Measurements from ENCODE around the gene TRAPPC2L. TPM values are rescaled to one million over a fixed set of nuclear protein-coding genes. Genes with fewer than 3 reads are reported as not detected.

TRAPPC2L gene
- total RNA-seq, 1 experiment from 2014 or later = 94.1 TPM

DNA sequence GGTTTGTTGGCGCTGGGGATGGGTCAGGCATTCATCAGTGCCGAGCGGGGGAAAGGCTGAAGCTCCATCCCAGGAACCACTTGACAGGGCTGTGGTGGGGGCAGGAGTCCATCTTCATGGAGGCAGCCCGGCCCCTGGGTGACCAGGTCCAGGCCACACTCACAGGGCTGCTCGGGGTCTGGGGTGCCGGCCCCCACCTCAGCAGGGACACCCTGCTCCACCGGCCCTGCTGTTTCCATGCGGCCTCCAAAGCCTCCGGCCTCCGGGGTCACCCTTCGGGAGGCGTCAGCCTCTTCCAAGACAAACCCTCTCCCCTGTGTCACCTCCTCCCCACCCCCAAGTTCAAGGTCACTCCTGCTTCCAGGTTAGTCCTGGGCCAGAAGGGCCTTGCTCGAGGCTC, 22.3 kb upstream of the TRAPPC2L start:
- no peak overlapping the region for H2AFZ ChIP-seq (ENCODE audit: low read depth, low read length, poor library complexity, severe bottlenecking)
- ChIA-PET RAD21 (ENCODE audit: low non-redundant PET in 1 of 2, low total read pairs in 2 of 2, uncharacterized antibody in 2 of 2, unreplicated experiment in 2 of 2) (no interaction called here), CTCF (no interaction called here), POLR2A (no interaction called here)
- H3K9ac ChIP-seq (ENCODE audit: low read length) = no peak overlapping the region
- H3K79me2 ChIP-seq (ENCODE audit: insufficient read depth, low read length) = no peaks in the 10 kb centered on the region
- no peaks in the 10 kb centered on the region for H4K20me1 ChIP-seq (ENCODE audit: insufficient read depth)
- no peak overlapping the region for H3K4me3 ChIP-seq (replicated peaks in 1 of 2; ENCODE audit: low read depth in 1 of 2, low read length in 2 of 2)
- no peak for TF ChIP-seq ZNF274 (IDR thresholded peaks at IDR 0.05; ENCODE audit: low read depth, low read length)
- TF ChIP-seq SP1 (IDR thresholded peaks at IDR 0.05; ENCODE audit: low read depth) = no peak
- TF ChIP-seq TCF7L2 (IDR thresholded peaks at IDR 0.05; ENCODE audit: borderline replicate concordance, extremely low read depth, insufficient read depth, insufficient read length) = no peak
- TF ChIP-seq, protein P1, sequence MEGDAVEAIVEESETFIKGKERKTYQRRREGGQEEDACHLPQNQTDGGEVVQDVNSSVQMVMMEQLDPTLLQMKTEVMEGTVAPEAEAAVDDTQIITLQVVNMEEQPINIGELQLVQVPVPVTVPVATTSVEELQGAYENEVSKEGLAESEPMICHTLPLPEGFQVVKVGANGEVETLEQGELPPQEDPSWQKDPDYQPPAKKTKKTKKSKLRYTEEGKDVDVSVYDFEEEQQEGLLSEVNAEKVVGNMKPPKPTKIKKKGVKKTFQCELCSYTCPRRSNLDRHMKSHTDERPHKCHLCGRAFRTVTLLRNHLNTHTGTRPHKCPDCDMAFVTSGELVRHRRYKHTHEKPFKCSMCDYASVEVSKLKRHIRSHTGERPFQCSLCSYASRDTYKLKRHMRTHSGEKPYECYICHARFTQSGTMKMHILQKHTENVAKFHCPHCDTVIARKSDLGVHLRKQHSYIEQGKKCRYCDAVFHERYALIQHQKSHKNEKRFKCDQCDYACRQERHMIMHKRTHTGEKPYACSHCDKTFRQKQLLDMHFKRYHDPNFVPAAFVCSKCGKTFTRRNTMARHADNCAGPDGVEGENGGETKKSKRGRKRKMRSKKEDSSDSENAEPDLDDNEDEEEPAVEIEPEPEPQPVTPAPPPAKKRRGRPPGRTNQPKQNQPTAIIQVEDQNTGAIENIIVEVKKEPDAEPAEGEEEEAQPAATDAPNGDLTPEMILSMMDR (IDR thresholded peaks at IDR 0.05 in 2 of 3, conservative IDR thresholded peaks at IDR 0.05 in 1 of 3; ENCODE audit: borderline replicate concordance in 1 of 3, insufficient read depth in 1 of 3, low read depth in 2 of 3, low read length in 2 of 3) = no peak
- H3K36me3 ChIP-seq (ENCODE audit: control insufficient read depth in 1 of 2, insufficient read depth in 2 of 2, low read length in 2 of 2) = no peaks in the 10 kb centered on the region
- H3K4me2 ChIP-seq (ENCODE audit: low read length) = no peak overlapping the region
- H3K9me2 ChIP-seq (ENCODE audit: insufficient read depth) = no peaks in the 10 kb centered on the region
- no peaks in the 10 kb centered on the region for H3K27me3 ChIP-seq (ENCODE audit: insufficient read depth, low read length)
- intact Hi-C loops (cut with micrococcal nuclease) = no loop called here
- no TSS peak for BruUV-seq (replicated peaks)
- H3K9me3 ChIP-seq (ENCODE audit: control insufficient read depth in 1 of 2, insufficient read depth in 1 of 2, low read depth in 1 of 2, low read length in 2 of 2) = no peaks in the 10 kb centered on the region
- H3K4me1 ChIP-seq (ENCODE audit: control insufficient read depth in 1 of 2, insufficient read depth in 2 of 2, low read length in 2 of 2) = peaks cover 0 to 4% of the 10 kb centered on the region in 2 experiments; a peak in 1 of 4 replicates
- ATAC-seq = no peak
- no peak for DNase-seq (ENCODE audit: low read depth, low spot score)
- H3K27ac ChIP-seq (ENCODE audit: low read depth, low read length) = no peak overlapping the region

DNA sequence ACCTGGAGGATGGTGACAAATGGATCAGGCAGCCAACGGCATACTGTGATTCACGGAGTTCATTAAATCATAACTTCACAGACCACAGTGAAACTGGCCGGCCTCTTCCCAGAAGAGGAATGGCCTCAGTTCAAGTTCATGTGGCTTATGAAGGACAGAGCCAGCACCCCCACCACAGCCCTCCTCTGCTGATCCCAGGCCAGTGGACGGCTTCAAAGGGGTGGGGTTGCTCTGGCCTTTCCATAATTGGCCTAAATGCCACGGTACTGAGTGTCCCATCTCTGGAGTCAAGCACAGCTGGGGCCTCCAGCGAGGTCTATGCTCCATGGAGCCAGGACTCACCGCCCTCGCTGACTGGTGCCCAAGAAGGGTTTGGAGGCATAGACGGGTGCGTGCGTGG, 21.5 kb upstream of the TRAPPC2L start:
- intact Hi-C loops (cut with micrococcal nuclease) = no loop called here
- no TSS peak for BruUV-seq (replicated peaks)
- Histone ChIP-seq H3K27me3 (ENCODE audit: insufficient read depth, low read length) (no peaks in the 10 kb centered on the region), H3K79me2 (ENCODE audit: insufficient read depth, low read length) (no peaks in the 10 kb centered on the region), H3K36me3 (ENCODE audit: control insufficient read depth in 1 of 2, insufficient read depth in 2 of 2, low read length in 2 of 2) (no peaks in the 10 kb centered on the region), H3K9me2 (ENCODE audit: insufficient read depth) (no peaks in the 10 kb centered on the region), H3K9ac (ENCODE audit: low read length) (no peak overlapping the region), H3K4me3 (replicated peaks in 1 of 2; ENCODE audit: low read depth in 1 of 2, low read length in 2 of 2) (no peak overlapping the region), H2AFZ (ENCODE audit: low read depth, low read length, poor library complexity, severe bottlenecking) (no peak overlapping the region), H3K9me3 (ENCODE audit: control insufficient read depth in 1 of 2, insufficient read depth in 1 of 2, low read depth in 1 of 2, low read length in 2 of 2) (no peaks in the 10 kb centered on the region), H3K27ac (ENCODE audit: low read depth, low read length) (no peak overlapping the region), H3K4me1 (ENCODE audit: control insufficient read depth in 1 of 2, insufficient read depth in 2 of 2, low read length in 2 of 2) (peaks cover 0 to 4% of the 10 kb centered on the region in 2 experiments; a peak in 1 of 4 replicates), H4K20me1 (ENCODE audit: insufficient read depth) (no peaks in the 10 kb centered on the region), H3K4me2 (ENCODE audit: low read length) (no peak overlapping the region)
- CTCF ChIA-PET = no interaction called here
- DNase-seq (ENCODE audit: low read depth, low spot score) = no peak
- POLR2A ChIA-PET = no interaction called here
- RAD21 ChIA-PET (ENCODE audit: low non-redundant PET in 1 of 2, low total read pairs in 2 of 2, uncharacterized antibody in 2 of 2, unreplicated experiment in 2 of 2) = no interaction called here
- no peak for ATAC-seq
- TF ChIP-seq POLR2A (IDR thresholded peaks at IDR 0.05; ENCODE audit: borderline replicate concordance, extremely low read depth, insufficient read depth, insufficient read length) = no peak
- TF ChIP-seq, protein P2, sequence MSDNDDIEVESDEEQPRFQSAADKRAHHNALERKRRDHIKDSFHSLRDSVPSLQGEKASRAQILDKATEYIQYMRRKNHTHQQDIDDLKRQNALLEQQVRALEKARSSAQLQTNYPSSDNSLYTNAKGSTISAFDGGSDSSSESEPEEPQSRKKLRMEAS (IDR thresholded peaks at IDR 0.05) = no peak
- TF ChIP-seq CBX3 (IDR thresholded peaks at IDR 0.05; ENCODE audit: low read depth) = no peak
- TF ChIP-seq CEBPB (IDR thresholded peaks at IDR 0.05; ENCODE audit: low read depth) = no peak
- TF ChIP-seq, protein P1 (IDR thresholded peaks at IDR 0.05 in 2 of 3, conservative IDR thresholded peaks at IDR 0.05 in 1 of 3; ENCODE audit: borderline replicate concordance in 1 of 3, insufficient read depth in 1 of 3, low read depth in 2 of 3, low read length in 2 of 3) = no peak
- TF ChIP-seq SP1 (IDR thresholded peaks at IDR 0.05; ENCODE audit: low read depth) = no peak
- TF ChIP-seq SIN3A (IDR thresholded peaks at IDR 0.05; ENCODE audit: low read depth) = no peak
- TF ChIP-seq JUND (IDR thresholded peaks at IDR 0.05) = no peak

Data from HCT116 (cell line).